B cell (primary cell): Measurements from ENCODE around the gene PLBD1. TPM values are rescaled to one million over a fixed set of nuclear protein-coding genes. Genes with fewer than 3 reads are reported as not detected.

Experiments used
- ATAC-seq: fragments of 200-7000 bp; cut with Tn5 transposase; one replicate; pipeline ENCODE4 v1.10.0; 2021; ENCODE audit warnings: low read depth, mild to moderate bottlenecking, moderate number of reproducible peaks, moderate library complexity
- CTCF ChIA-PET: fragments of 350-600 bp; sonication (Branson Sonifier 250); formaldehyde crosslinking; loops from one replicate; lab custom pipeline; 2021; ENCODE audit warnings: antibody characterized with exemption, inconsistent platforms; lab: Charles Lee
- POLR2A ChIA-PET: fragments of 350-600 bp; sonication (Branson Sonifier 250); formaldehyde crosslinking; loops from one replicate; lab custom pipeline; 2021; ENCODE audit warnings: antibody characterized with exemption; lab: Charles Lee
- DNase-seq: peaks from one replicate; pipeline ENCODE4 v3.0.0; 2013
- H2AFZ ChIP-seq: 2 replicates; pipeline ENCODE4 v1.6.1; 2012; ENCODE audit warnings: mild to moderate bottlenecking, low read depth, low read length; ENCODE audit not compliant: insufficient read depth, poor library complexity, severe bottlenecking
- H3K27ac ChIP-seq, 2 donors: 1 replicate in 1 of 2; 2 replicates in 1 of 2; pipeline ENCODE4 v1.5.1; 2012 to 2013; ENCODE audit warnings: low read length in 2 of 2, mild to moderate bottlenecking in 2 of 2, moderate library complexity in 1 of 2
- H3K27me3 ChIP-seq, 4 experiments: fragments of 200-600 bp in 1 of 4; sonication (generic) in 1 of 4; replicated peaks in 1 of 4; 1 replicate in 2 of 4; 2 replicates in 2 of 4; pipeline versions ENCODE4 v1.6.1 to v1.7.0; 2013 to 2016; ENCODE audit warnings: low read length in 3 of 4, mild to moderate bottlenecking in 2 of 4, mixed read lengths in 1 of 4, moderate library complexity in 1 of 4; ENCODE audit not compliant: insufficient read depth in 4 of 4, control insufficient read depth in 3 of 4; ENCODE audit errors: control extremely low read depth in 1 of 4
- H3K36me3 ChIP-seq, 2 experiments: replicated peaks in 1 of 2; 1 replicate in 1 of 2; 2 replicates in 1 of 2; pipeline versions ENCODE4 v1.6.1 to v1.7.1; 2013; ENCODE audit warnings: low read length in 1 of 2; ENCODE audit not compliant: insufficient read depth in 2 of 2, control insufficient read depth in 1 of 2; ENCODE audit errors: control extremely low read depth in 1 of 2, extremely low read depth in 1 of 2
- H3K4me1 ChIP-seq, 2 donors: fragments of 200-600 bp in 1 of 2; sonication (generic) in 1 of 2; 1 replicate in 1 of 2; 2 replicates in 1 of 2; pipeline versions ENCODE4 v1.5.1 to v1.6.1; 2013 to 2017; ENCODE audit warnings: low read length in 2 of 2; ENCODE audit not compliant: control insufficient read depth in 2 of 2, insufficient read depth in 2 of 2
- H3K4me2 ChIP-seq: replicated peaks from 2 replicates; pipeline ENCODE3; 2012; ENCODE audit warnings: mild to moderate bottlenecking, low read depth, low read length; ENCODE audit not compliant: poor library complexity, severe bottlenecking
- H3K4me3 ChIP-seq, 5 experiments: fragments of 200-600 bp in 1 of 5; sonication (generic) in 1 of 5; 1 replicate in 3 of 5; 2 replicates in 2 of 5; pipeline versions ENCODE4 v1.5.1 to v1.7.0; 2011 to 2016; ENCODE audit warnings: low read length in 4 of 5, mild to moderate bottlenecking in 4 of 5, low read depth in 2 of 5, control low read depth in 1 of 5, moderate library complexity in 1 of 5; ENCODE audit not compliant: insufficient read depth in 1 of 5; ENCODE audit errors: control extremely low read depth in 1 of 5, extremely low read depth in 1 of 5
- H3K79me2 ChIP-seq: fragments of 200-600 bp; sonication (generic); one replicate; pipeline ENCODE4 v1.6.0; 2016; ENCODE audit warnings: low read length; ENCODE audit not compliant: control insufficient read depth, insufficient read depth
- H3K9ac ChIP-seq: fragments of 200-600 bp; sonication (generic); 2 replicates; pipeline ENCODE4 v1.6.1; 2017; ENCODE audit warnings: mild to moderate bottlenecking, low read length, moderate library complexity
- H3K9me3 ChIP-seq, 3 donors: one replicate each; pipeline versions ENCODE4 v1.6.1 to v1.7.1; 2013; ENCODE audit warnings: low read length in 2 of 3; ENCODE audit not compliant: control insufficient read depth in 2 of 3, insufficient read depth in 1 of 3; ENCODE audit errors: control extremely low read depth in 1 of 3
- H4K20me1 ChIP-seq: 2 replicates; pipeline ENCODE4 v1.6.0; 2012; ENCODE audit warnings: mild to moderate bottlenecking, low read length; ENCODE audit not compliant: insufficient read depth, control insufficient read depth, poor library complexity, severe bottlenecking
- H3K27ac Mint-ChIP-seq: one replicate; pipeline ENCODE4 v1.8.0; 2021; ENCODE audit warnings: mixed read lengths
- H3K27me3 Mint-ChIP-seq: one replicate; pipeline ENCODE4 v1.8.0; 2021; ENCODE audit warnings: mixed read lengths
- H3K4me1 Mint-ChIP-seq: one replicate; pipeline ENCODE4 v1.8.0; 2021; ENCODE audit warnings: mixed read lengths
- H3K4me3 Mint-ChIP-seq: one replicate; pipeline ENCODE4 v1.8.0; 2021; ENCODE audit warnings: mixed read lengths
- H3K9me3 Mint-ChIP-seq: one replicate; pipeline ENCODE4 v1.8.0; 2022; ENCODE audit warnings: mixed read lengths; ENCODE audit not compliant: insufficient read depth
- CTCF ChIP-seq: fragments of 200-600 bp; IDR thresholded peaks from one replicate; pipeline ENCODE4 v1.8.0; 2022; ENCODE audit warnings: antibody characterized with exemption, mild to moderate bottlenecking
- EZH2 ChIP-seq: IDR thresholded peaks from 2 replicates; pipeline ENCODE4 v1.6.1; 2012; ENCODE audit warnings: borderline replicate concordance, low read depth, mild to moderate bottlenecking, moderate library complexity, low read length; ENCODE audit not compliant: insufficient read depth, poor library complexity, severe bottlenecking
- WGBS: methylation state at CpG from one replicate; pipeline ENCODE4 v1.1.5; 2013; ENCODE audit warnings: missing lambda C conversion rate; ENCODE audit not compliant: insufficient coverage; 5-methylcytosine and 5-hydroxymethylcytosine counted together
- intact Hi-C: fragments of 100-400 bp; cut with micrococcal nuclease; formaldehyde crosslinking; loops from one replicate; pipeline ENCODE4 v1.10.0; 2022
- polyA plus RNA-seq: library from polyadenylated mRNA; depleted of rRNA; stranded (reverse); fragments of >200 nt; gene quantifications from 2 replicates; pipeline ENCODE4 v1.2.3, GENCODE V29; 2012
- total RNA-seq, 2 donors: library from RNA; stranded (reverse); fragments of 120-200 nt in 1 of 2; gene quantifications; 1 replicate in 1 of 2; 2 replicates in 1 of 2; pipeline versions ENCODE4 v1.2.3 to v1.2.4, GENCODE V29; 2013 to 2022

PLBD1 gene
- total and polyA plus RNA-seq, 2 donors (not counting 1 experiment from before 2014, with no cell fraction given), result 1.1 to 1.6 TPM

- ATAC-seq, result no peak
- Mint-ChIP-seq H3K27ac (no peak overlapping the region), H3K9me3 (no peaks in the 10 kb centered on the region), H3K27me3 (peaks cover 3% of the 10 kb centered on the region), H3K4me3 (no peak overlapping the region), H3K4me1 (peaks cover 27% of the 10 kb centered on the region)
- no peak overlapping the region for H2AFZ ChIP-seq
- H3K79me2 ChIP-seq, result no peaks in the 10 kb centered on the region
- H3K27me3 ChIP-seq, result peaks cover 0 to 2% (median 0%) of the 10 kb centered on the region in 4 experiments
- no peak overlapping the region for H3K9ac ChIP-seq
- 20% methylated on average over 1 of the region's 8 CpGs for WGBS
- H3K27ac ChIP-seq, result no peak overlapping the region
- H3K4me3 ChIP-seq, result no peak overlapping the region
- ChIA-PET CTCF (interaction anchor here (1.0 kb wide), 1 partner anchor 51 kb away, joined by 3 read pairs; no protein-coding TSS in a partner anchor), POLR2A (no interaction called here)
- H3K36me3 ChIP-seq, result no peaks in the 10 kb centered on the region
- no peak for DNase-seq
- no peaks in the 10 kb centered on the region for H4K20me1 ChIP-seq
- no peak for TF ChIP-seq EZH2
- TF ChIP-seq CTCF, result no peak
- H3K4me2 ChIP-seq, result no peak overlapping the region
- intact Hi-C loops, result loop anchor here (5.0 kb wide), 1 partner anchor 35 kb away; no protein-coding TSS in a partner anchor
- H3K4me1 ChIP-seq, result peaks cover 6 to 23% of the 10 kb centered on the region in 2 donors
- peaks cover 0 to 3% (median 1%) of the 10 kb centered on the region in 3 donors for H3K9me3 ChIP-seq
Measured at GRCh38 chr12:14576896-14577295, 9.2 kb upstream of the PLBD1 start.

- Mint-ChIP-seq H3K27me3 (peaks cover 3% of the 10 kb centered on the region), H3K9me3 (no peaks in the 10 kb centered on the region), H3K27ac (no peak overlapping the region), H3K4me1 (peaks cover 27% of the 10 kb centered on the region), H3K4me3 (no peak overlapping the region)
- no peak overlapping the region for H3K4me3 ChIP-seq
- no peaks in the 10 kb centered on the region for H3K36me3 ChIP-seq
- TF ChIP-seq CTCF, result no peak
- no peak for TF ChIP-seq EZH2
- no peak for DNase-seq
- peaks cover 0 to 2% (median 0%) of the 10 kb centered on the region in 4 experiments for H3K27me3 ChIP-seq
- no peaks in the 10 kb centered on the region for H4K20me1 ChIP-seq
- ChIA-PET POLR2A (no interaction called here), CTCF (interaction anchor here (1.1 to 5.5 kb wide), 2 partner anchors 38 to 44 kb away, joined by 7 to 31 read pairs; no protein-coding TSS in a partner anchor)
- no peak overlapping the region for H2AFZ ChIP-seq
- intact Hi-C loops, result loop anchor here (5.0 kb wide), 1 partner anchor 37 kb away; no protein-coding TSS in a partner anchor
- WGBS, result no CpG with 5 or more reads among the region's 1 CpG
- H3K9me3 ChIP-seq, result peaks cover 0 to 3% (median 1%) of the 10 kb centered on the region in 3 donors
- H3K4me2 ChIP-seq, result no peak overlapping the region
- H3K4me1 ChIP-seq, result peaks cover 6 to 23% of the 10 kb centered on the region in 2 donors
- no peak overlapping the region for H3K9ac ChIP-seq
- ATAC-seq, result no peak
- no peaks in the 10 kb centered on the region for H3K79me2 ChIP-seq
- no peak overlapping the region for H3K27ac ChIP-seq
Measured at GRCh38 chr12:14575585-14575984, 7.9 kb upstream of the PLBD1 start.
